Lower leg skin (tissue), 4 donors: ENCODE measurements around the gene ABITRAM. TPM values are rescaled to one million over a fixed set of nuclear protein-coding genes. Genes with fewer than 3 reads are reported as not detected.
A peak's percentile ranks its signal among the peaks of the same experiment; 100 is the strongest.

ENCODE experiments used
- DNase-seq, 2 donors: peaks; one replicate each; pipeline ENCODE4 v3.0.0-alpha.2; 2019; ENCODE audit warnings: low spot score in 2 of 2
- H3K4me3 ChIP-seq: fragments of 200-600 bp; sonication (generic); 2 replicates; pipeline ENCODE4 v1.5.1; 2017; ENCODE audit warnings: mild to moderate bottlenecking, low read depth; ENCODE audit not compliant: poor library complexity, severe bottlenecking
- CTCF ChIP-seq, 3 donors: fragments of 450-650 bp; IDR thresholded peaks; one replicate each; pipeline ENCODE4 v1.5.1; 2016; ENCODE audit warnings: antibody characterized with exemption in 3 of 3, mild to moderate bottlenecking in 3 of 3, moderate library complexity in 2 of 3
- POLR2A ChIP-seq, 2 donors: fragments of 450-650 bp; IDR thresholded peaks; one replicate each; pipeline ENCODE4 v1.6.1; 2016 to 2017; ENCODE audit warnings: antibody characterized with exemption in 2 of 2, mild to moderate bottlenecking in 1 of 2, moderate library complexity in 1 of 2
- WGBS, 2 donors: methylation state at CpG; one replicate each; pipeline ENCODE4 v1.1.5; 2018; 5-methylcytosine and 5-hydroxymethylcytosine counted together
- intact Hi-C: fragments of 100-400 bp; cut with DNase I; formaldehyde crosslinking; loops from one replicate; pipeline ENCODE4 v1.15.0; 2023; ENCODE audit warnings: low total_unique reads
- total RNA-seq, 4 donors: library from RNA; depleted of rRNA; stranded (reverse); fragments of >200 nt; gene quantifications; one replicate each; pipeline ENCODE4 v1.1.0, GENCODE V29; 2016

Gene ABITRAM
- total RNA-seq, 4 donors from 2014 or later = 9.9 to 16.7 (median 10.1) TPM

GRCh38 chr9:108953983-108954574 is 19.9 kb downstream of the ABITRAM start:
- DNase-seq = no peak

GRCh38 chr9:108956022-108956630 is 21.9 kb downstream of the ABITRAM start:
- WGBS, 2 donors = 86 to 90% methylated on average over 4 of the region's 4 CpGs
- intact Hi-C loops = no loop called here
- H3K4me3 ChIP-seq = no peak overlapping the region
- DNase-seq = no peak
- TF ChIP-seq CTCF (IDR thresholded peaks at IDR 0.05) (no peak), POLR2A (IDR thresholded peaks at IDR 0.05) (no peak)

More at GRCh38 chr9:108953983-108954574, 19.9 kb downstream of the ABITRAM start:
- TF ChIP-seq POLR2A (IDR thresholded peaks at IDR 0.05) (no peak), CTCF (IDR thresholded peaks at IDR 0.05) (peak in 1 of 3 donors; percentile 23)
- WGBS, 2 donors = 0 to 1% methylated on average over 3 of the region's 3 CpGs
- no peak overlapping the region for H3K4me3 ChIP-seq
- intact Hi-C loops = no loop called here

GRCh38 chr9:108956631-108957026 is 22.4 kb downstream of the ABITRAM start:
- TF ChIP-seq CTCF (IDR thresholded peaks at IDR 0.05) (no peak), POLR2A (IDR thresholded peaks at IDR 0.05) (no peak)
- no peak for DNase-seq
- intact Hi-C loops = no loop called here

GRCh38 chr9:108960331-108960730 is 26.1 kb downstream of the ABITRAM start:
- TF ChIP-seq POLR2A (IDR thresholded peaks at IDR 0.05) = no peak
- TF ChIP-seq CTCF (IDR thresholded peaks at IDR 0.05) = no peak
- DNase-seq = no peak
- 75 to 76% methylated on average over 6 of the region's 6 CpGs for WGBS, 2 donors
- intact Hi-C loops = no loop called here
- no peak overlapping the region for H3K4me3 ChIP-seq

More at GRCh38 chr9:108956631-108957026, 22.4 kb downstream of the ABITRAM start:
- no peak overlapping the region for H3K4me3 ChIP-seq

- intact Hi-C loops = no loop called here
- H3K4me3 ChIP-seq = no peak overlapping the region
Measured at GRCh38 chr9:108961151-108961550, 27.0 kb downstream of the ABITRAM start.

More at GRCh38 chr9:108961151-108961550, 27.0 kb downstream of the ABITRAM start:
- TF ChIP-seq POLR2A (IDR thresholded peaks at IDR 0.05) = no peak
- TF ChIP-seq CTCF (IDR thresholded peaks at IDR 0.05) = no peak
- DNase-seq = no peak
- 93 to 97% methylated on average over 2 of the region's 2 CpGs for WGBS, 2 donors
